K562 (cell line): Measurements from ENCODE around the gene PLEKHN1. TPM values are rescaled to one million over a fixed set of nuclear protein-coding genes. Genes with fewer than 3 reads are reported as not detected.

Experiments
- CBX2 ChIP-seq: fragments of 200-600 bp; sonication (generic); IDR thresholded peaks from one replicate; pipeline ENCODE4 v1.6.1; 2012; ENCODE audit warnings: mild to moderate bottlenecking, low read length, inconsistent platforms; ENCODE audit not compliant: insufficient read depth, poor library complexity, severe bottlenecking
- CHAMP1 ChIP-seq: fragments of 450-650 bp; IDR thresholded peaks from 2 replicates; pipeline ENCODE4 v1.6.1; 2016; ENCODE audit warnings: mild to moderate bottlenecking
- E2F1 ChIP-seq: sonication (generic); formaldehyde crosslinking; IDR thresholded peaks from 2 replicates; pipeline ENCODE4 v1.8.1; 2023; ENCODE audit warnings: mild to moderate bottlenecking, missing genetic modification reagents, moderate library complexity
- E2F6 ChIP-seq, 2 experiments: IDR thresholded peaks; 2 replicates each; pipeline ENCODE4 v1.6.1; 2011; ENCODE audit warnings: borderline replicate concordance in 1 of 2, control low read depth in 1 of 2, low read depth in 1 of 2, low read length in 1 of 2, mild to moderate bottlenecking in 1 of 2, mixed read lengths in 1 of 2, moderate library complexity in 1 of 2; ENCODE audit not compliant: insufficient read depth in 1 of 2, insufficient read length in 1 of 2, poor library complexity in 1 of 2, severe bottlenecking in 1 of 2; ENCODE audit errors: extremely low read depth in 1 of 2
- HLTF ChIP-seq: fragments of 450-650 bp; IDR thresholded peaks from 2 replicates; pipeline ENCODE4 v1.6.1; 2016
- HMGN3 ChIP-seq: IDR thresholded peaks from 2 replicates; pipeline ENCODE4 v1.6.1; 2011; ENCODE audit warnings: borderline replicate concordance, low read depth, mild to moderate bottlenecking, mixed read lengths, low read length; ENCODE audit not compliant: insufficient read length; ENCODE audit errors: extremely low read depth
- KHSRP ChIP-seq: fragments of 450-650 bp; IDR thresholded peaks from 2 replicates; pipeline ENCODE4 v1.6.1; 2017
- NONO ChIP-seq, 2 experiments: fragments of 200-400 bp in 1 of 2; fragments of 450-650 bp in 1 of 2; formaldehyde crosslinking in 1 of 2; IDR thresholded peaks; 2 replicates each; pipeline ENCODE4 v1.6.1; 2017; ENCODE audit warnings: low read depth in 2 of 2, mild to moderate bottlenecking in 2 of 2, moderate library complexity in 2 of 2, low read length in 1 of 2
- NR4A1 ChIP-seq, 2 experiments: fragments of 250-450 bp in 1 of 2; fragments of 450-650 bp in 1 of 2; sonication (Bioruptor Pico) in 1 of 2; IDR thresholded peaks; 2 replicates each; pipeline versions ENCODE4 v1.4.0 to v1.6.1; 2016 to 2020; ENCODE audit warnings: mild to moderate bottlenecking in 2 of 2, missing compliant biosample characterization in 1 of 2, missing genetic modification characterization in 1 of 2, moderate library complexity in 1 of 2
- POU5F1 ChIP-seq: fragments of 150-350 bp; IDR thresholded peaks from 2 replicates; pipeline ENCODE4 v1.6.1; 2014; ENCODE audit warnings: borderline replicate concordance, low read length, low read depth, mild to moderate bottlenecking; ENCODE audit not compliant: partially characterized antibody
- TCF3 ChIP-seq: sonication (generic); formaldehyde crosslinking; IDR thresholded peaks from 2 replicates; pipeline ENCODE4 v1.4.0; 2020; ENCODE audit warnings: mild to moderate bottlenecking, missing genetic modification reagents
- TFE3 ChIP-seq: fragments of 450-650 bp; formaldehyde crosslinking; IDR thresholded peaks from 2 replicates; pipeline ENCODE4 v1.4.0; 2020; ENCODE audit warnings: mild to moderate bottlenecking, mixed read lengths
- XRCC3 ChIP-seq: fragments of 450-650 bp; IDR thresholded peaks from 2 replicates; pipeline ENCODE4 v1.6.1; 2017; ENCODE audit warnings: mild to moderate bottlenecking, moderate library complexity
- ZNF124 ChIP-seq: sonication (generic); formaldehyde crosslinking; IDR thresholded peaks from 2 replicates; pipeline ENCODE4 v1.8.1; 2022; ENCODE audit warnings: missing genetic modification reagents
- ZNF134 ChIP-seq: fragments of 250-450 bp; sonication (Bioruptor Pico); conservative IDR thresholded peaks from 2 replicates; pipeline ENCODE4 v1.4.0; 2020
- ZNF197 ChIP-seq: fragments of 200-800 bp; sonication (Bioruptor generic); IDR thresholded peaks from 2 replicates; pipeline ENCODE4 v1.6.1; 2016; ENCODE audit warnings: low read depth, missing genetic modification characterization, missing compliant biosample characterization
- ZNF444 ChIP-seq: fragments of 250-450 bp; sonication (Bioruptor Pico); IDR thresholded peaks from 2 replicates; pipeline ENCODE4 v1.4.0; 2020; ENCODE audit warnings: mild to moderate bottlenecking, moderate library complexity
- ZNF445 ChIP-seq: fragments of 250-450 bp; sonication (Bioruptor Pico); IDR thresholded peaks from 2 replicates; pipeline ENCODE4 v1.4.0; 2020; ENCODE audit warnings: low read depth, mild to moderate bottlenecking, moderate library complexity
- polyA plus RNA-seq, 8 experiments: library from polyadenylated mRNA; depleted of rRNA in 4 of 8; stranded (reverse) in 5 of 8; unstranded in 3 of 8; fragments of >200 nt; fragmentation: Nextera tagmentation in 2 of 8; fragmentation: Illumina TruSeq in 1 of 8; extraction: Ambion mirVana in 2 of 8; extraction: Trizol in 1 of 8; gene quantifications; 2 replicates each; pipeline versions ENCODE4 v1.2.1 to v1.2.3, GENCODE V29; 2011 to 2014; ENCODE audit warnings: inconsistent platforms in 1 of 8, missing spikeins in 1 of 8
- total RNA-seq, 7 experiments: library from RNA; depleted of rRNA in 6 of 7; stranded (reverse); fragments of >200 nt in 6 of 7; fragmentation: Illumina TruSeq in 2 of 7; extraction: Trizol in 2 of 7; gene quantifications; 2 replicates each; pipeline versions ENCODE4 v1.2.1 to v1.2.3, GENCODE V29; 2011 to 2021; ENCODE audit warnings: low replicate concordance in 1 of 7

Gene PLEKHN1
- total and polyA plus RNA-seq, 9 of the 15 experiments (the other 6 are each of a cell fraction or from before 2014, with no cell fraction given) = 0.07 to 1.5 (median 0.13) TPM; not detected in 2

GRCh38 chr1:1004780-1005697 lies 38.8 kb downstream of the PLEKHN1 start (continued):
- TF ChIP-seq CHAMP1 = no peak
- TF ChIP-seq HMGN3 = peak; percentile 44
- TF ChIP-seq E2F1 (CRISPR knock-in tag) = 0 out of 2 replicates have a peak, but pooled peaks have one; percentile 54
- TF ChIP-seq ZNF197 (CRISPR knock-in tag) = no peak
- TF ChIP-seq NR4A1 (CRISPR knock-in tag; IDR thresholded peaks at IDR 0.05) = no peak
- peak; percentile 96 for TF ChIP-seq NR4A1 (tag; IDR thresholded peaks at IDR 0.05)
- TF ChIP-seq HLTF = peak; percentile 89; the same call in 1 of the 2 replicates
- TF ChIP-seq ZNF444 (CRISPR knock-in tag) = no peak
- no peak for TF ChIP-seq CBX2
- peak in 1 of 2 experiments; percentile 15 for TF ChIP-seq E2F6 (IDR thresholded peaks at IDR 0.05; ENCODE audit: borderline replicate concordance in 1 of 2, extremely low read depth in 1 of 2, insufficient read depth in 1 of 2, insufficient read length in 1 of 2, low read depth in 1 of 2, low read length in 1 of 2, poor library complexity in 1 of 2, severe bottlenecking in 1 of 2)
- no peak for TF ChIP-seq ZNF124
- TF ChIP-seq POU5F1 = no peak
- 0 out of 2 replicates have a peak, but pooled peaks have one; percentile 32 for TF ChIP-seq ZNF445 (CRISPR knock-in tag)
- no peak for TF ChIP-seq NONO (IDR thresholded peaks at IDR 0.05; ENCODE audit: low read depth in 2 of 2, low read length in 1 of 2)
- peak; percentile 66 for TF ChIP-seq TCF3
- no peak for TF ChIP-seq KHSRP
- no peak for TF ChIP-seq ZNF134
- no peak for TF ChIP-seq XRCC3
- TF ChIP-seq TFE3 = no peak
